GM18870 (cell line): ENCODE results near the gene MLPH.
"Not testable (repeated sequence)": the region's sequence is repeated elsewhere in the genome, so short reads cannot be mapped to it uniquely, and the experiment has no call there.

Experiments used
- ATAC-seq: cut with Tn5 transposase; IDR thresholded peaks from one replicate; pipeline ENCODE4 v1.9.1; 2021; ENCODE audit warnings: moderate library complexity; ENCODE audit not compliant: unreplicated experiment

Gene MLPH

DNA sequence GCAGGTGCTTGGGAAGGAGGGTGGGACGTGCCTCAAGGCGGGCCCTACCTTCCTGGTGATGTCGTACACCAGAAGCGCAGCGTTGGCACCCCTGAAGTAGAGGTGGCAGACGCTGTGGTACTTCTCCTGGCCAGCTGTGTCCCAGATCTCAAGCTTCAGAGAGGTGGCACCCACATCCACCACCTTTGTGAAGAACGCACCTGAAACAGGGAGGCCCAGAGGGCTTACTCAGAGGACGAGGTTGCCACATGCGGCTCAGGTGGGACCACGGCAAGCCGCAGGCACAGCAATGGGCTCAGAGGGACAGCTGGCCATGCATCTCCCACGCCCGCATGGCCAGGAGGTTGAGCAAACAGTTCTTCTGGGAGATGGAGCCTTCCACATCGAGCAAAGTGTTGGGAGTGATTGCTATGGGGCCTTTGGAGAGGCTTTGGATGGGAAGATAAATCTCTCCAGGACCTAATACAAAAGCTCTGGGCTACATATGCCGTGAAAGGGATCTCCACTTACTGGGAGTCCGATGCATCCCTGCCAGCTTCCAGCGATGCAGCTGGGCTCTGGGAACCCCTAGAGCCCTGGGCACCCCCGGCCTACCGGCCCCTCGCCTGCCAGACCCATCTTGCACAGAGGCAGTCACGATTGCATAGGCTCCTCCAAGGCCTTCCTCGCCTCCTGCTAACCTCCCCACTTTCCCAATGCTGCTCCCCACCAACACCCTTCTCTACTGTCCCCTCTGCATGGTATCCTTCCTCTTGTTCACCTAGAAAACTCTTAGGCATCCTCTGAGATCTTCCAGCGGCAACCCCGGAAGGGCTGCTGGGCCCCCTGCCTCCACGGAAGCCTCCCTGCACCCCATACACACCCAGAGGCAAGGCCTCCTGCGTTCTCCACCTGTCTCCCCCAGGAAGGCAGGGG, 91.2 kb downstream of the MLPH start:
- ATAC-seq, result no peak

- no peak for ATAC-seq
Observed at GRCh38 chr2:237581326-237581725, 94.3 kb downstream of the MLPH start.

DNA sequence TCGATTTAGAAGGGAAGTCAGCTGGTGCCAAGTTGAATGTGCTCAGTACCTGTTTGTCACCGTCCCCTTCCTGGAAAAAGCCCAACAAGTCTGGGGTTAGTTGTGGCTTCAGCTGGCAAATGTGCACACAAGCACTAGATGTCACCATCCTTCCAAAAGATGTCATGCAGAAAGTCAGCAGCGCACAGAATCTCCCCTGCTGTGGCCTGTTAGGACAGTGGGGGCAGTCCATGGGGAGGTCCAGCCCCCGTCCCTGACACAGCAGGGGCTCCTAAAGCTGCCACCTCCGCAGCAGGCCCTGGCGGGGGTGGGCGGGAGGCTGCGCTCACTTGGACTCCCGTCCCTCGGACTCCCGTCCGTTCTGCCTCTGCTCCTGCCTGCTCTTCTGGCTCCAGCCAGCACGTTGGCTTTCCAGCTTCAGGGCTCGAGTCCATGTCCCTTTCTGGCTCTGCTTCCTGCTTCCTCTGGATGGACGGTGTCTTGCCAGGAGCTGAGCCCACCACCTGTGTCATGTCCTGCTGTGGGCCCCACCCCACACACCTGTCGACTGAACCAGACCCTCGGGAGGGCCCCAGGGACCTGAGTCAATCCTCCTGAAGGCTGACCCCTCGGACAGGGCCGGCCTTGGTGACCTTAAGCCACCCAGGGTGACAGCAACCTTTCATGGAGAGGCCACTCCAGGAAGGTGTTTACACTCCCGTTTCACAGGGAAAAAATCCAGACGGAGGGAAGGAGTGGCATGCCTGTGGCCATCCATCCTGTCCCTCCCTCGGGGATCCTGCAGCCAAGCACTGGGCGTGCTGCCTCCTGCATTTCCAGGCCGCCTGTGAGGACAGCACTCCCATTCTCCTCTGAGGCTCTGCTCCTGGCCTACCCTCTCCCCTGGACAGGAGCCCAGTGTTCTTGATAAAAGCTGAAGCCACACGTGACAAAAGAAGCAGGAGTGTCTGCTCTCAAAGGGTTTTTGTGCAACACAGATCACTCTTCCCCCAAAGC, 95.0 kb downstream of the MLPH start:
- no peak for ATAC-seq

DNA sequence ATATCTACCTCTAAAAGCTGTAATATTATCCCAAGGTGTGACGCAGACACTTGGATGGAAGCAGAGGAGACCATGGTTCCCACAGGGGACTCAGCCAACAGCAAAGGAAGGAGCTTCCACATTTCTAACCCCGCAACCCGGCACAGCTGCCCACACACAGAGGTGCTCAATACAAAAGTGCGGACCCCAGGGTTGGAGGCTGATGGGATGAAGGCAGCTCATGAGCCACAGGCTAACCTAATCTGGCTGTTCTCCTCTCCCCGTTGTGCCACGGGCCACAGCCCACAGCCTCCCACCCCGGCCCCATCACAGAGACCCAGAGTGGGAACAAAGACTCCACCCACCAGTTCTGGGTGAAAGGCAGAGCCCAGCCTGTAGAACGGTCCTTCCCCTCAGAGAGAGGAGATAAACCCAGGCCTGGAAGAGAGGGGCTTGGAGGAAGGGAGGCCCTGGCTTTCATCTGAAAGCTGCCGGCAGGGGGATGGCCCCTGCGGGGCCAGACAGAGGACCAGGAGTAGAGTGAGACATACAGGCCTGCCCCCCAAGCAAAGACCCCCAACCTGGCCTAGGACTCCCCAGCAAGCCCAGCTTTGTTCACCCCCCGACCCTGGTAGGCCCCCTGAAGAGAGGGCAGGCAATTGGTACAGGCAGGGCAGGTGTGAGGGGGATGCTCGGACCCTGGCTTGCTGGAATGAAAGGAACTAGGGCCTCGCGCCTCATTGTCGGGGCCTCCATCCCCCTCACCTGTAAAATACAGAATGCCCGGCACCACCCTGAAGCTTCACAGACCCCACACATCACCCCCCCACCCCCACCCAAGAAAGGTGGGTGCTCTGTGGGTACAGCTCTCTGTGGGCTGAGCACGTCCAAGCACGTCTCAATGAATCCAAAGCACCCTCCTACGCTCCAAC, 96.6 kb downstream of the MLPH start:
- ATAC-seq, result no peak

GRCh38 chr2:237585590-237586221, 98.7 kb downstream of the MLPH start:
- ATAC-seq, result no peak

DNA sequence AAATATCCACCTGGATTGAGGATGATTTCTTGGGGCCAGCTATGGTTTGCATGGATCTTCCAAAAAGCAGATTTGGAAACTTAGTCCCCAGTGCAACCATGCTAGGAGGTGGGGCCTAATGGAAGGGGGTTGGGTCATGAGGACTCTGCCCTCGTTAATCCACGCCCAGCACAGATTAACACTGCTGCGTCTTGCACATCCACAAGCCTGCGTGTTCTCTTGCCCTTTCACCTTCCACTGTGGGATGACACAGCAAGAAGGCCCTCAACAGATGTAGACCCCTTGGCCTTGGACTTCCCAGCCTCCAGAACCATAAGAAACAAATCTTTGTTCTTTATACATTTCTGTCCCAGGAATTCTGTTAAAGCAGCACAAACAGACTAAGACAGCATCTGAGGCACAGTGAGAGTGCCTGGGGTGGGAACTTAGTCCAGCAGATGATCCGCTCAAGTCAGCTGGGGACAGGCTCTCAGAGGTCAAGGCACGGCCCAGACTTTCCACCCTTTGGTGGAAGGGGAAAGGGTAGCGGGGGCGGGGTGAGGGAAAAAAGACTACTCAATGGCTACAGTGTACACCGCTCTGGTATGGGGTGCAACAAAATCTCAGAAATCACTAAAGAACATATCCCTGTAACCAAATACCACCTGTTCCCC, 101.1 kb downstream of the MLPH start:
- no peak for ATAC-seq

GRCh38 chr2:237590272-237591140, 103.5 kb downstream of the MLPH start, which contains the start of gene RAB17:
TSS of gene RAB17 (minus strand) at chr2:237590734. CDS start at chr2:237586154, 4,580 bp downstream.
- ATAC-seq, result no peak

- no peak for ATAC-seq
Observed at GRCh38 chr2:237591141-237591881, 104.3 kb downstream of the MLPH start.

GRCh38 chr2:237592425-237592980, 105.5 kb downstream of the MLPH start:
- no peak for ATAC-seq

GRCh38 chr2:237593036-237593435, 106.0 kb downstream of the MLPH start:
- ATAC-seq, result no peak

DNA sequence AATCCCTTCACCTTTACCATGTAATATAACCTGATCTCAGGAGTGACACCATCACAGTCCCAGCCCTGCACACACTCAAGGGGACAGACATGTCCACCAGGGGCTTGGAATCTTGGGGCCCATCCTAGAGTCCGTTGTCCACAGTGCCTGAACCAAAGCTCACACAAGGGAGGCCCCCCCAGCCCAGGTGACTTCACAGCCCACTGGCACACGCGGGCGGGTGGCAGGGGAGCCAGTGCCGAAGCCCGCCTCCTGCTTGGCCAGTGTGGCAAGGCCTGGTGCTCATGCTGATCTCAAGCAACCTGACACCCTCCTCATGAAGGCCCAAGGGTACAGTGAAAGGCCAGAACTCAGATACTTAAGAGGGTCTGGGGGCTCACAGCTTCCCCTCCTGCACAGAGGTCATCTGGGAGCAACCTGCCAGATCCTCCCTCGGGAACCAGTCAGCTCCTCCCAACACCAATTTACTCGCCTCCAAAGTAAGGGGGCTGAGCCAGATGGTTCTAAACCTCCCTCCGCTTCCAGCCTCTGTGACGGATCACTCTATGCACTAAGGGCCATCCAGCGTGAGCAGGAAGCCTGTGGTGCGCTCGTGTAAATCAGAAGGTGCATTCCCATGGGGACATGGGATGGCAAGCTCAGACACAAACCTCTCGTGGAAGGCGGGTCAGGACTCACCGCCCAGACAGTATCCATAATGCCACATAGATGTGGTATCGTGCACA, 106.7 kb downstream of the MLPH start:
- no peak for ATAC-seq

GRCh38 chr2:237594514-237594871, 107.4 kb downstream of the MLPH start:
- ATAC-seq, result no peak

DNA sequence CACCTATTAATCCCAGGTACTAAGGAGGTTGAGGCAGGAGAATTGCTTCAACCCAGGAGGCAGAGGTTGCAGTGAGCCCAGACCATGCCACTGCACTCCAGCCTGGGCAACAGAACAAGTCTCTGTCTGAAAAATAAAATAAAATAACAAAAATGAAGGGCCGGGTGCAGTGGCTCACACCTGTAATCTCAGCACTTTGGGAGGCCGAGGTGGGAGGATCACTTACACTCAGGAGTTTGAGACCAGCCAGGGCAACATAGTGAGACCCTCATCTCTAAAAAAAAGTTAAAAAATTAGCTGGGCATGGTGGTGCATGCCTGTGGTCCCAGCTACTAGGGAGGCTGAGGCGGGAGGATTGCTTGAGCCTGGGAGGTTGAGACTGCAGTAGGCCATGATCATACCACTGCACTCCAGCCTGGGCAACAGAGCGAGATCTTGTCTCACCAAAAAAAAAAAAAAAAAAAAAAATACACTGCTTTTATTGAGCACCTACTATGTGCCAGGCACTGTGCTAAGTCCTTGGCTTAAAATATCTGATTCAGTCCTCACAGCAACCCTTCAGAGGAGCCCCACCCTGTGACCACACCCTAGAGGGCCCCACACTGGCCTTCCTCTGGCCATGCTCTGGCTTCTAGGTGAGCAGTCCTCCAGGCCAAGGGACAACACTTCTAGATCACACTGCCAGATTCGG, 108.9 kb downstream of the MLPH start:
- not testable (repeated sequence) for ATAC-seq

DNA sequence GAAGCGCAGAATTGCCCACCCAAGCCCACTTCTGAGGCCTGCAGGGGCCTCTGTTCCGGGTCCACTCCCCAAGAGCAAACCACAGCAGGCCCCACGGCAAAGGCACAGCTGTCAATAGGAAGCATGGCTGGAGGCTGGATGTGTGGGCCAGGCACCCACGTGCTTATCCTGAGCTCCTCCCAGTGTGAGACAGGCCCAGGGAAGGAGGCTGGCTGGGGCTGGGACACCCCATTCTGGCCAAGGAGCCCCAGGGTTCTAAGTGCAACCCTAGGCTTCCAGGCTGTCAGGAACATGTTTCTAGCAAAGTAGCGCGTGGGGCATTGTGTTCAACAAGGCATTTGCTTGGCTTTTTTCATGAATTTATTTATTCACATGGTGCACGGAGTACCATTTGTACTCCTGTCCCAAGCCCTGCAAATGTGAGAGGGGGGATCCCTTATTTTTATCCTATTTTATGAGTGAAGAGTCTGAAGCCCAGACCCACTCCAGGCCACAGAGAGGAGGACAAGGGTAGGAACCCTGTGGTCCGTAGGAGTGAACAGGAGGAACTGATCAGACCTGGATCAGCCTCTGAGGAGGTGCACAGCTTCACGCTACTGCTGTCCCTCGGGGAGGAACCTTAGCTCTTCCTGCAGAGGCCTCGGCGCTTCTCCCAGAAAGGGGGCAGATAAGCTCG, 109.6 kb downstream of the MLPH start:
- ATAC-seq, result no peak

DNA sequence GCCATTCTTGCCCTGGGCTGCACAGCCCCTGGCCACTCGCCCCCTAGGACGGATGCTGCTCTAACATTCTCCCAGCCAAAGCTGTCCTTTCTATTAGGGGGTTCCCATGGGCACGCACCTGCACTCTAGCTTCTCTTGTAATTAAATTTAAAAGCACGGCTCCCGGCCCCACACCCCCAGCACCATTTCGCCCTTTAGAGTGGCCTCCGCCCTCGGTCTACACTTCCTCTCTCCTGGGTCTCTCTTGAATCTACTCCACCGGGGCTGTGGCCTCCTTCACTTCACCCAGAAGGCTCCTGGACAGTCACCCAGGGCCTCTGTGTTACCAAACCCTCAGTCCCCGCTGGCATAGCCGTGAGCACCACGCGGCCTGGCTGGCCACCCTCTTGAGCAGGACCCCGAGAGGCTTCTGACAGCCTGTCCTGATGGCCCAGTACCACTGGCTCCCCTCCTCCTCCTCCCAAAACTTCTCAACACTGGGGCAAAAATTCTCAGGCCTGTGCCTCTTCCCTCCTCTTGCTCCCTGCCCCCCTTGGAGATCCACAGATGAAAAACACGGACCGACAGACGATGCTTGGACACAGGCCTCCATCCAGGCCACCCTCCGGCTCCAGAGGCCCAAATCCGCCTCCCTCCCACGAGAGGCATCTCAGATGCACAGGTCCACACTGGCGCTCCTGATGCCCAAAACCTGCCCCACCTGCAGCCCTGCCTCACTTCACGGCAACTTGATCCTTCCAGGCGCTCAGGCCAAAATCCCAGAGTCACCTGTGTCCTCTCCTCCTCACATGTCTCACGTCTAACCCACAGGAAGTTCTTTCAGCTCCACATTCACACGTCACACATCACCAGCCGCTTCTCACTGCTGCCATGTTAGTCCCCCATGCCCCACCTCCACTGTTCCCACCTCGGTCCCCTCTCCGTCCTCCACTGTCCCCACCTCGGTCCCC, 110.4 kb downstream of the MLPH start:
- ATAC-seq, result no peak
